Left ventricle myocardium superior (tissue), 1 donor: Measurements from ENCODE around the gene TMC3. TPM values are rescaled to one million over a fixed set of nuclear protein-coding genes. Genes with fewer than 3 reads are reported as not detected.
"Not testable (repeated sequence)": the region's sequence is repeated elsewhere in the genome, so short reads cannot be mapped to it uniquely, and the experiment has no call there.

Experiments
- ATAC-seq: fragments of 200-7000 bp; cut with Tn5 transposase; one replicate; pipeline ENCODE4 v1.9.1; 2020; ENCODE audit warnings: mild to moderate bottlenecking, moderate library complexity
- DNase-seq: peaks from one replicate; pipeline ENCODE4 v3.0.0-alpha.2; 2020
- intact Hi-C: fragments of 100-400 bp; cut with micrococcal nuclease; formaldehyde crosslinking; loops from one replicate; pipeline ENCODE4 v1.11.0; 2022
- long read RNA-seq: library from polyadenylated mRNA; unstranded; transcript quantifications from one replicate; pipeline ENCODE4 v2.0.0, GENCODE V29; 2021
- total RNA-seq: library from RNA; stranded (reverse); fragmentation: NEBNext Ultra II Directional; extraction: Animal tissue kit (Norgen Biotek cat#: 25700); gene quantifications from one replicate; pipeline ENCODE4 v1.2.1, GENCODE V29; 2021
- donor health status: DM: no; HTN: yes; CAD: no; lungs with severe emphysema.

TMC3 gene
- total RNA-seq: not detected
- long read RNA-seq: 0 reads

GRCh38 chr15:81373775-81374395, at the start of gene TMC3:
TMC3 (minus strand) TSS chr15:81374213; CDS start chr15:81374077, 136 bp downstream.
- intact Hi-C loops: no loop called here
- ATAC-seq (no peak), DNase-seq (no peak)

GRCh38 chr15:81421461-81421860, 47.4 kb upstream of the TMC3 start:
- DNase-seq (no peak), ATAC-seq (no peak)
- intact Hi-C loops: no loop called here

- no peak for ATAC-seq
- intact Hi-C loops: no loop called here
Measured at GRCh38 chr15:81419332-81419943, 45.4 kb upstream of the TMC3 start.

GRCh38 chr15:81418891-81419290, 44.9 kb upstream of the TMC3 start:
- ATAC-seq (no peak), DNase-seq (no peak)
- intact Hi-C loops: no loop called here

More at GRCh38 chr15:81419332-81419943, 45.4 kb upstream of the TMC3 start:
- no peak for DNase-seq

- ATAC-seq (no peak), DNase-seq (no peak)
- intact Hi-C loops: no loop called here
Measured at GRCh38 chr15:81418444-81418843, 44.4 kb upstream of the TMC3 start.

DNA sequence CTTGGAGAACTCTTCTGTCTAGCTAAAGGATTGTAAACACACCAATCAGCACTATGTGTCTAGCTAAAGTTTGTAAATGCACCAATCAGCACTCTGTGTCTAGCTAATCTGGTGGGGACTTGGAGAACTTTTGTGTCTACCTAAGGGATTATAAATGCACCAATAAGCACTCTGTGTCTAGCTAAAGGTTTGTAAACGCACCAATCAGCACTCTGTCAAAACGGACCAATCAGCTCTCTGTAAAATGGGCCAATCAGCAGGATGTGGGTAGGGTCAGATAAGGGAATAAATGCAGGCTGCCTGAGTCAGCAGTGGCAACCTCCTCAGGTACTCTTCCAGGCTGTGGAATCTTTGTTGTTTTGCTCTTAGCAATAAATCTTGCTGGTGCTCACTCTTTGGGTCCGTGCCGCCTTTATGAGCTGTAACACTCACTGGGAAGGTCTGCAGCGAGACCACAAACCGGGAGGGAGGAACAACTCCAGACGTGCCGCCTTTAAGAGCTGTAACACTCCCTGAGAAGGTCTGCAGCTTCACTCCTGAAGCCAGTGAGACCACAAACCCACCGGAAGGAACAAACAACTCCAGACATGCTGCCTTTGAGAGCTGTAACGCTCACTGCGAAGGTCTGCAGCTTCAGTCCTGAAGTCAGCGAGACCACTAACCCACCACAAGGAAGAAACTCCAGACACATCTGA, 40.4 kb upstream of the TMC3 start:
- ATAC-seq, DNase-seq, intact Hi-C loops: not testable (repeated sequence)

DNA sequence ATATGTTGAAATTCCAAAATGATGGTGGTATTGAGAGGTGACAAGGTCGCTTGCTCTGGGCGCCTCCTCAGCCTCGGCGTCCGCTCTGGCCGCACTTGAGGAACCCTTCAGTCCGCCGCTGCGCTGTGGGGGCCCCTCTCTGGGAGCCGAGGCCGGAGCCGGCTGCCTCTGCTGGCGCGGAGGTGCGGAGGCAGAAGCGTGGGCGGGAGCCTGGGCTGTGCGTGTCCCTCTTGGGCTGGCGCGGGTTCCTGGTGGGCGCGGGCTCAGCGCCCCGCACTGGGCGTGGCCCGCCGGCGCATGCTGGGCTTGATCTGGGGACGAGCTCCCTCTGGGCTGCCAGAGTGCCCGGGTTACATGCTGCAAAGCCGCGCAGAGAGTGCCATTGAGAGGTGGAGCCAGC, 39.8 kb upstream of the TMC3 start:
- intact Hi-C loops: no loop called here
- ATAC-seq (no peak), DNase-seq (no peak)

DNA sequence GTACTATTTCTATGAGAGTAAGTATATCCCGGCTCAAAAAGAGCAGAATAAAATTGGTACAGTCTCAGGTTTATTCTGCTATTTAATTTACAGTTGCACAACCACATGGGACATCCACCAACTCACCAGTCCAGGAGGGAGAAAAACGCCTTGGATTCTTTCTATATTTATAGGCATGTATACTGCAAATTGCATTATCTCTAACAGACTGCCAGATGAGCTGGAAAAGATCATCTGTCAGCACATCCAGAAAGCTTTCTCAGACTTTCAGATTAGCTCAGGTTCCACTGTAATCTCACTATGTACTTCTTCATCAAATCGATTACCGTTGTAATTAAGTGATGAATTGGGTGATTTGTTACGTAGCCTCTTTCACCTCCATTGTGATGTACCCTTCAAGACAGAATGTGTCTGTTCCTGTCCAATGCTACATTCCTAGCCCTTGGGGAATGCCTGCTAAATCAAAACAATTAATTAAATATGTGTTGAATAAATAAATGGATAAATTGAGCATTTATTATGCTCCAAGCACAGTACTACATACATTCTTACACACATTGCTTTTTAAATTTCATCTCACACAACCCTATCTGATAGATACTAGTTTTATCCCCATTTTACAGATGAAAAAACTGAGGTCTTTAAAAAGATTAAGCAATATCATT, 38.1 kb upstream of the TMC3 start:
- intact Hi-C loops: no loop called here
- ATAC-seq (no peak), DNase-seq (no peak)

DNA sequence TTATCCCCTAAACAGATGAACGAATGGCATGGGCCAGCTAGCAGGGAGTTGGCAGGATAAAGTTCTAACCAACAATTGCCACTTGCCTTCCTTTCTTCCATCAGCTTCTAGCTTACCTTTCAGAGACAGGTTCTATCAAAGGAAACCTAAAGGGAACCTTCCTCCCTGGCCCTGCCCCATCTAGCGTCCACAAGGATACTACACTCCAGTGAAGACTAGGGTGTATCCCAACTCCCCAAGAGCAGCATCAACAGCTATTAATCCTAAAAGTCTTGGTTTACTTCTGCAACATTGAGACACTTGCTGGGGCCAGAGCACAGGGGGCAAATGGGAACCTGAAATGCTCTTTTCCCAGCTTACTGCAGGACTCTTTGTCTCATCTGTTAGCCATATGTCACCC, 37.0 kb upstream of the TMC3 start:
- no peak for DNase-seq
- intact Hi-C loops: no loop called here

DNA sequence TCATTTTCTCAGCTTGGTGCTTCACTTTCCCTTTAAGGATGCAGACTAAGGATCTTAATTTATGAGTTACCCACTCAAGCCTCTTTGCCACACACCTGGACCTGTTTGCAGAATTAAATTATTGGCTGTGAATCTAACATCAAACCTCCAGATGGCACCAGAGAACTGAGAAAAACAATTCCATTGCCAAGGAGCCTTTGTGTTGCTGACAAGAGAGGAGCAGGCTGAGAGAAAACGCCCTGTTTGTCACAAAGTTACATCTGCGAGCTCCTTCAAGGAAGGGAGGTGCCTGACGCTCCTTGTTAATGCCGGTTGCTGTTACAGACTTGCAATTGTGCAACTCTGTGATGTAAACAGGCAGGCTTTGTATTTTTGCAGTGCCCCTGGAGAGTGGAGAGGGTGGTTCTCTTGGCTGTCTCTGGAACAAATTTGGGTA, 36.3 kb upstream of the TMC3 start:
- intact Hi-C loops: no loop called here
- ATAC-seq (peak; percentile 91), DNase-seq (peak; percentile 49)

More for the DNA sequence above, 37.0 kb upstream of the TMC3 start:
- no peak for ATAC-seq

DNA sequence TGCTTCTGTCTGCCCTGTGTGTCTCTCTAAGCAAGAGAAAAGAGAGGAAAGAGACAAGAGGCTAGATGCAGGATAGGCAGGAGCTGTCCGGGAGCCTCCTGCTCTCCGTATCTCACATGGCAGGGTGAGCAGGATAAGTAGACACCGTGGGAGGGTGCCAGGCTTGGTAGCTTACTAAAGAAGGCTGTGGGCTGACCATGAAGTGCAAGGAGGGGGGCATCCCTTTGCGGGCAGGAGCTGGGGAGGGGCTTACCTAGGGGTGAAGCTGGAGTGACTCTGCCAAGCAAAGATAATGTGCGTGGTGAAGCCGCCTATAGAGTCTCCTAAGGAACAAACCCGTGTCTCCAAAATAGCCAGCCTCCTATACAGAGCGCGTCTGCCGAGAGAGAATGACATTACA, 33.7 kb upstream of the TMC3 start:
- ATAC-seq: peak; percentile 45
- peak; percentile 41 for DNase-seq
- intact Hi-C loops: no loop called here

GRCh38 chr15:81407176-81407575, 33.2 kb upstream of the TMC3 start:
- no peak for DNase-seq
- intact Hi-C loops: no loop called here
- no peak for ATAC-seq

- no peak for DNase-seq
- ATAC-seq: no peak
- intact Hi-C loops: loop anchor here (2.0 kb wide), 1 partner anchor 126 kb away; no protein-coding TSS in a partner anchor
Measured at GRCh38 chr15:81400640-81401236, 26.7 kb upstream of the TMC3 start.

- ATAC-seq (no peak), DNase-seq (no peak)
- intact Hi-C loops: no loop called here
Measured at GRCh38 chr15:81398910-81399551, 25.0 kb upstream of the TMC3 start.

GRCh38 chr15:81398456-81398855, 24.4 kb upstream of the TMC3 start:
- intact Hi-C loops: no loop called here
- ATAC-seq (no peak), DNase-seq (no peak)

GRCh38 chr15:81394603-81395002, 20.6 kb upstream of the TMC3 start:
- ATAC-seq (no peak), DNase-seq (no peak)
- intact Hi-C loops: no loop called here

GRCh38 chr15:81391657-81392056, 17.6 kb upstream of the TMC3 start:
- DNase-seq (no peak), ATAC-seq (no peak)
- intact Hi-C loops: no loop called here

DNA sequence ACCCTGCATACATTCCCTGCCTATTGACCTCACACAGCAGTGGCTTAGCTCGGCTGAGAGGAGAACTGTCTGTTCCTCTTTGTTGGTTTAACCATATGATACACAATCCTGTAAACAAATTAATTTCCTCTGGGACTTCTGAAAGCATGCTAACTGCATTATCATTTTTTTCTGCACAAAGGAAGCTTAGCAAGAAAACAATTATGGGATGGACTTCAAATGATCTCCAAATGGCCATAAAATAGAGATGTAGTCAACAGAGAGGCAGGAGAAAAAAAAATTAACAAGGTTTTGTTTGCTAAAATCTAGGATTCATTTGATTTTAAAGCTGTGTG, 14.4 kb upstream of the TMC3 start:
- intact Hi-C loops: no loop called here
- ATAC-seq (no peak), DNase-seq (no peak)
